Esophagus squamous epithelium (tissue), 4 donors: ENCODE results near the gene ATP8A2.

Source experiments
- CTCF ChIP-seq, 6 experiments: fragments of 450-650 bp in 4 of 6; fragments of 200-600 bp in 2 of 6; sonication (generic) in 2 of 6; IDR thresholded peaks; one replicate each; pipeline ENCODE4 v1.5.1; 2016 to 2019; ENCODE audit warnings: antibody characterized with exemption in 6 of 6, mild to moderate bottlenecking in 4 of 6, moderate library complexity in 4 of 6
- POLR2A ChIP-seq, 4 donors: fragments of 450-650 bp; IDR thresholded peaks; one replicate each; pipeline ENCODE4 v1.6.1; 2017; ENCODE audit warnings: antibody characterized with exemption in 4 of 4, mild to moderate bottlenecking in 4 of 4, moderate library complexity in 3 of 4

GRCh38 chr13:26067601-26068000 is 695.8 kb downstream of the ATP8A2 start:
- no peak for TF ChIP-seq POLR2A (IDR thresholded peaks at IDR 0.05)
- TF ChIP-seq CTCF (IDR thresholded peaks at IDR 0.05) = no peak
